ENCODE measurements around the gene PCDHGA1. TPM values are rescaled to one million over a fixed set of nuclear protein-coding genes. Genes with fewer than 3 reads are reported as not detected.
A peak's percentile ranks its signal among the peaks of the same experiment; 100 is the strongest.
"Not testable (repeated sequence)": the region's sequence is repeated elsewhere in the genome, so short reads cannot be mapped to it uniquely, and the experiment has no call there.

Gene PCDHGA1
- total RNA-seq, 1 donor from 2014 or later: 0.54 TPM

GRCh38 chr5:141382469-141383294 lies 52.4 kb downstream of the PCDHGA1 start, which contains the start of gene PCDHGA7:
Gene PCDHGA7 (plus strand): TSS chr5:141382742. CDS start chr5:141382900, 158 bp downstream.
- Mint-ChIP-seq H3K27me3 (ENCODE audit: low read depth) (no peaks in the 10 kb centered on the region), H3K4me3 (no peak within 1 kb of the TSS), H3K27ac (ENCODE audit: unreplicated experiment) (no peak within 1 kb of the TSS), H3K36me3 (ENCODE audit: low read depth) (peaks cover 32% of the 10 kb centered on the region), H3K9me3 (peaks cover 23% of the 10 kb centered on the region), H3K4me1 (no peaks in the 10 kb centered on the region)
- DNase-seq (ENCODE audit: low read depth, low spot score): no peak
- TF ChIP-seq, protein P1, sequence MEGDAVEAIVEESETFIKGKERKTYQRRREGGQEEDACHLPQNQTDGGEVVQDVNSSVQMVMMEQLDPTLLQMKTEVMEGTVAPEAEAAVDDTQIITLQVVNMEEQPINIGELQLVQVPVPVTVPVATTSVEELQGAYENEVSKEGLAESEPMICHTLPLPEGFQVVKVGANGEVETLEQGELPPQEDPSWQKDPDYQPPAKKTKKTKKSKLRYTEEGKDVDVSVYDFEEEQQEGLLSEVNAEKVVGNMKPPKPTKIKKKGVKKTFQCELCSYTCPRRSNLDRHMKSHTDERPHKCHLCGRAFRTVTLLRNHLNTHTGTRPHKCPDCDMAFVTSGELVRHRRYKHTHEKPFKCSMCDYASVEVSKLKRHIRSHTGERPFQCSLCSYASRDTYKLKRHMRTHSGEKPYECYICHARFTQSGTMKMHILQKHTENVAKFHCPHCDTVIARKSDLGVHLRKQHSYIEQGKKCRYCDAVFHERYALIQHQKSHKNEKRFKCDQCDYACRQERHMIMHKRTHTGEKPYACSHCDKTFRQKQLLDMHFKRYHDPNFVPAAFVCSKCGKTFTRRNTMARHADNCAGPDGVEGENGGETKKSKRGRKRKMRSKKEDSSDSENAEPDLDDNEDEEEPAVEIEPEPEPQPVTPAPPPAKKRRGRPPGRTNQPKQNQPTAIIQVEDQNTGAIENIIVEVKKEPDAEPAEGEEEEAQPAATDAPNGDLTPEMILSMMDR (conservative IDR thresholded peaks at IDR 0.05): no peak

DNA sequence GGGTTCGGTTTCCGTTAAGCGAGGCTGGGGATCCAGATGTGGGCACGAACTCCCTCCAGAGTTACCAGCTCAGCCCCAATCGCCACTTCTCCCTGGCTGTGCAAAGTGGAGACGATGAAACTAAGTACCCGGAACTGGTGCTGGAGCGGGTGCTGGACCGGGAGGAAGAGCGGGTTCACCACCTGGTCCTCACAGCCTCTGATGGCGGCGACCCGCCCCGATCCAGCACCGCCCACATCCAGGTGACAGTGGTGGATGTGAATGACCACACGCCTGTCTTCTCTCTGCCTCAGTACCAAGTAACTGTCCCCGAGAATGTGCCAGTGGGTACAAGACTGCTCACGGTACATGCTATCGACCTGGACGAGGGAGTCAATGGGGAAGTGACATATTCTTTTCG lies 53.0 kb downstream of the PCDHGA1 start:
- Mint-ChIP-seq H3K4me1 (no peaks in the 10 kb centered on the region), H3K4me3 (no peak overlapping the region), H3K9me3 (peaks cover 24% of the 10 kb centered on the region), H3K36me3 (ENCODE audit: low read depth) (peaks cover 33% of the 10 kb centered on the region), H3K27me3 (ENCODE audit: low read depth) (no peaks in the 10 kb centered on the region), H3K27ac (ENCODE audit: unreplicated experiment) (no peak overlapping the region)
- TF ChIP-seq, protein P1 (conservative IDR thresholded peaks at IDR 0.05): no peak
- DNase-seq (ENCODE audit: low read depth, low spot score): no peak

DNA sequence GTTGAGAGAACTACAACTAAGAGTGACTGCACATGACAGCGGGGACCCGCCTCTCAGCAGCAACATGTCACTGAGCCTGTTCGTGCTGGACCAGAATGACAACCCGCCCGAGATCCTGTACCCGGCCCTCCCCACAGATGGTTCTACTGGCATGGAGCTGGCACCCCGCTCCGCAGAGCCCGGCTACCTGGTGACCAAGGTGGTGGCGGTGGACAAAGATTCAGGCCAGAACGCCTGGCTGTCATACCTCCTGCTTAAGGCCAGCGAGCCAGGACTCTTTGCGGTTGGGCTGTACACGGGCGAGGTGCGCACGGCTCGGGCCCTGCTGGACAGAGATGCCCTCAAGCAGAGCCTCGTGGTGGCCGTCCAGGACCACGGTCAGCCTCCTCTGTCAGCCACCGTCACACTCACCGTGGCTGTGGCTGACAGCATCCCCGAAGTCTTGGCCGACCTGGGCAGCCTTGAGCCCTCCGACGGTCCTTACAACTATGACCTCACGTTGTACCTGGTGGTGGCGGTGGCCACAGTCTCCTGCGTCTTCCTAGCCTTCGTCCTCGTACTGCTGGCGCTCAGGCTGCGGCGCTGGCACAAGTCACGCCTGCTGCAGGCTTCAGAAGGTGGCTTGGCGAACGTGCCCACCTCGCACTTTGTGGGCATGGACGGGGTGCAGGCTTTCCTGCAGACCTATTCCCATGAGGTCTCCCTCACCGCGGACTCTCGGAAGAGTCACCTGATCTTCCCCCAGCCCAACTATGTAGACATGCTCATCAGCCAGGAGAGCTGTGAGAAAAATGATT lies 54.4 kb downstream of the PCDHGA1 start:
- TF ChIP-seq, protein P1 (conservative IDR thresholded peaks at IDR 0.05): no peak
- Mint-ChIP-seq H3K27ac (ENCODE audit: unreplicated experiment) (no peak overlapping the region), H3K4me1 (no peaks in the 10 kb centered on the region), H3K36me3 (ENCODE audit: low read depth) (peaks cover 39% of the 10 kb centered on the region), H3K9me3 (peaks cover 24% of the 10 kb centered on the region), H3K27me3 (ENCODE audit: low read depth) (no peaks in the 10 kb centered on the region), H3K4me3 (no peak overlapping the region)
- no peak for DNase-seq (ENCODE audit: low read depth, low spot score)

- H3K4me3 Mint-ChIP-seq: peak within 1 kb of the TSS; percentile 44
- H3K27me3 Mint-ChIP-seq (ENCODE audit: low read depth); H3K27ac Mint-ChIP-seq (ENCODE audit: unreplicated experiment); DNase-seq (ENCODE audit: low read depth, low spot score); H3K4me1 Mint-ChIP-seq: not testable (repeated sequence)
- H3K36me3 Mint-ChIP-seq (ENCODE audit: low read depth): peaks cover 49% of the 10 kb centered on the region
- peaks cover 30% of the 10 kb centered on the region for H3K9me3 Mint-ChIP-seq
- TF ChIP-seq, protein P1 (conservative IDR thresholded peaks at IDR 0.05): peak; percentile 71
These were observed 57.4 kb downstream of the PCDHGA1 start, which contains the start of gene PCDHGB4 for GRCh38 chr5:141387557-141388311. Gene PCDHGB4 (plus strand): TSS chr5:141387698. CDS start chr5:141387885, 187 bp downstream.

DNA sequence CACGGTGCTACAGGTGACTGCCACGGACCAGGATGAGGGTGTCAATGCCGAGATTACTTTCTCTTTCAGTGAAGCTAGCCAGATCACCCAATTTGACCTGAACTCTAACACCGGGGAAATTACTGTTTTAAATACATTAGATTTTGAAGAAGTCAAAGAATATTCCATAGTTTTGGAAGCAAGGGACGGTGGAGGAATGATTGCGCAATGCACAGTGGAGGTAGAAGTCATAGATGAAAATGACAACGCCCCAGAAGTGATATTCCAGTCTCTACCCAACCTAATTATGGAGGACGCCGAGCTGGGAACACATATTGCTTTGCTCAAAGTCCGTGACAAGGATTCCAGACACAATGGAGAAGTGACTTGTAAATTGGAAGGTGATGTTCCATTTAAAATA lies 58.3 kb downstream of the PCDHGA1 start:
- Mint-ChIP-seq H3K27me3 (ENCODE audit: low read depth) (no peaks in the 10 kb centered on the region), H3K27ac (ENCODE audit: unreplicated experiment) (no peak overlapping the region), H3K36me3 (ENCODE audit: low read depth) (peaks cover 51% of the 10 kb centered on the region), H3K4me1 (no peaks in the 10 kb centered on the region), H3K4me3 (no peak overlapping the region), H3K9me3 (peaks cover 30% of the 10 kb centered on the region)
- TF ChIP-seq, protein P1 (conservative IDR thresholded peaks at IDR 0.05): no peak
- no peak for DNase-seq (ENCODE audit: low read depth, low spot score)
